Measurements from ENCODE around the gene CAMK4. TPM values are rescaled to one million over a fixed set of nuclear protein-coding genes. Genes with fewer than 3 reads are reported as not detected.

CAMK4 gene
- under 1 TPM; 0.39 to 0.53 TPM for polyA plus RNA-seq

DNA sequence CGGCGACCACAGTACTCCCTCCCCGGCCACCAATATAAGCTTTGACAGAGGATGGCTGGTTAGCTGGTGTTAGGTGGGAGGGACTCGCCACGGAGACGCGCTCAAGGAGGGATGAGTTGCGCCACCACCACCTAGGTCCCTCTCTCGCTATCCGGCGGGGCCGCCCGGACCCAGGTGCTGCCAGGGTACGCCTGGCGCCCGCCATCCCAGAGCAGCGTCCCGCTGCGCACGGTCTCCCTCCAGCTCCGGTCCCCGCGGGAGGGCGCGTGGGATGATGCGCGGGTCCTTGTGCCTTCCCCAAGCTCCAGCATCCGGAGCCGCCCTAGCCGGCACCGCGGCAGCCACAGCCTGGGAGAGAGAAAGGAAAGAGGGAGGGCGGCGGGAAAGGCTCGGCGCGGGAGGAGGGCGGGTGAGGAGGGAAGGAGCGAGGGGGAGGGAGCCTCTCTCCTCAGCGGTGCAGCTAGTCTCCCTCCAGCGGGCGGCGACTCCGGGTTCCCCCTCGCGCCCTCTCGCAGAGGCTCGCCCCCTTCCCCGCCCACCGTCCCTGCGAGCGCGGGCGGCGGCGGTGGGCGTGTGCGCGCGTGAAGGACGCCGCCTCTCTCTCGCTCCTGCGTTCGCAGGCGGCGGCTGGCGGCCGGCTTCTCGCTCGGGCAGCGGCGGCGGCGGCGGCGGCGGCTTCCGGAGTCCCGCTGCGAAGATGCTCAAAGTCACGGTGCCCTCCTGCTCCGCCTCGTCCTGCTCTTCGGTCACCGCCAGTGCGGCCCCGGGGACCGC lies at the start of gene CAMK4:
Gene CAMK4 (plus strand): TSS at position 598 of the 774 bp plus-strand sequence. CDS start 100 bp downstream, at position 698.
- Histone ChIP-seq H3K36me3 (ENCODE audit: control insufficient read depth in 2 of 2, insufficient read depth in 2 of 2, low read length in 1 of 2) (no peaks in the 10 kb centered on the region), H3K27ac (ENCODE audit: low read depth in 2 of 2, low read length in 1 of 2) (no peak within 1 kb of the TSS), H3K4me3 (ENCODE audit: low read depth in 1 of 2, low read length in 2 of 2) (peak within 1 kb of the TSS; percentile 49 to 52), H3K27me3 (ENCODE audit: control insufficient read depth in 1 of 2, insufficient read depth in 2 of 2, low read length in 2 of 2) (no peaks in the 10 kb centered on the region), H3K9me3 (ENCODE audit: control insufficient read depth in 2 of 2, insufficient read depth in 1 of 2, low read depth in 1 of 2, low read length in 1 of 2) (no peaks in the 10 kb centered on the region), H3K4me1 (ENCODE audit: control insufficient read depth in 2 of 2, insufficient read depth in 2 of 2, low read length in 1 of 2) (peaks cover 0 to 12% of the 10 kb centered on the region in 2 donors)
- 1% methylated on average over 48 to 89 of the region's 89 CpGs for WGBS, 2 donors

GRCh38 chr5:111183064-111183463 lies 41.1 kb upstream of the CAMK4 start:
- WGBS, 2 donors: 86 to 95% methylated on average over 3 of the region's 3 CpGs
- Histone ChIP-seq H3K4me1 (ENCODE audit: control insufficient read depth in 2 of 2, insufficient read depth in 2 of 2, low read length in 1 of 2) (no peaks in the 10 kb centered on the region), H3K27ac (ENCODE audit: low read depth in 2 of 2, low read length in 1 of 2) (no peak overlapping the region)

GRCh38 chr5:111187079-111187478 lies 37.1 kb upstream of the CAMK4 start:
- WGBS, 2 donors: 74 to 76% methylated on average over 1 of the region's 1 CpG
- H3K27me3 ChIP-seq (ENCODE audit: control insufficient read depth in 1 of 2, insufficient read depth in 2 of 2, low read length in 2 of 2): no peaks in the 10 kb centered on the region
- H3K27ac ChIP-seq (ENCODE audit: low read depth in 2 of 2, low read length in 1 of 2): no peak overlapping the region
- H3K4me3 ChIP-seq (ENCODE audit: low read depth in 1 of 2, low read length in 2 of 2): no peak overlapping the region
- no peaks in the 10 kb centered on the region for H3K4me1 ChIP-seq (ENCODE audit: control insufficient read depth in 2 of 2, insufficient read depth in 2 of 2, low read length in 1 of 2)
- no peaks in the 10 kb centered on the region for H3K36me3 ChIP-seq (ENCODE audit: control insufficient read depth in 2 of 2, insufficient read depth in 2 of 2, low read length in 1 of 2)
- no peaks in the 10 kb centered on the region for H3K9me3 ChIP-seq (ENCODE audit: control insufficient read depth in 2 of 2, insufficient read depth in 1 of 2, low read depth in 1 of 2, low read length in 1 of 2)

More at GRCh38 chr5:111183064-111183463, 41.1 kb upstream of the CAMK4 start:
- Histone ChIP-seq H3K4me3 (ENCODE audit: low read depth in 1 of 2, low read length in 2 of 2) (no peak overlapping the region), H3K36me3 (ENCODE audit: control insufficient read depth in 2 of 2, insufficient read depth in 2 of 2, low read length in 1 of 2) (no peaks in the 10 kb centered on the region), H3K9me3 (ENCODE audit: control insufficient read depth in 2 of 2, insufficient read depth in 1 of 2, low read depth in 1 of 2, low read length in 1 of 2) (no peaks in the 10 kb centered on the region), H3K27me3 (ENCODE audit: control insufficient read depth in 1 of 2, insufficient read depth in 2 of 2, low read length in 2 of 2) (no peaks in the 10 kb centered on the region)

DNA sequence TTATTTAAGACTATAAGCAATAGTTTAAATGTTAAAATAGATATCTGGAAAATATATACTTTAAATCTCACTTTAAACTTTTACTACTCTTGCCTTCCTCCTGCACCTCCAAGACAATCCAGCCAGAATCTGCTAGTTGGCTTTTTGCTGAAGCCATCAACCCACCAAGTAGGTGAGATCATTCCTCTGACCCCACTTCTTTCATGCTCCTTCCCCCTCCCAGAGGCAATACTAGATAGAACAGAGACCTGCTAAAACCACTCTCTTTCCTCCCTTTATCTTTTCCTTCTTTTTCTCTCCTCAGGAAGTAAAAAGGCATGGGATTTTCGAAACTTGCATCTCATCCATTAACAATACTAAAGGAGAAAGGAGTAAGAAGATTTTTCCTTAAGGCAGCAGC lies 30.1 kb upstream of the CAMK4 start:
- H3K4me1 ChIP-seq (ENCODE audit: control insufficient read depth in 2 of 2, insufficient read depth in 2 of 2, low read length in 1 of 2): no peaks in the 10 kb centered on the region
- no peaks in the 10 kb centered on the region for H3K9me3 ChIP-seq (ENCODE audit: control insufficient read depth in 2 of 2, insufficient read depth in 1 of 2, low read depth in 1 of 2, low read length in 1 of 2)
- WGBS, 2 donors: 67 to 76% methylated on average over 1 of the region's 1 CpG
- H3K27ac ChIP-seq (ENCODE audit: low read depth in 2 of 2, low read length in 1 of 2): no peak overlapping the region
- H3K4me3 ChIP-seq (ENCODE audit: low read depth in 1 of 2, low read length in 2 of 2): no peak overlapping the region
- no peaks in the 10 kb centered on the region for H3K36me3 ChIP-seq (ENCODE audit: control insufficient read depth in 2 of 2, insufficient read depth in 2 of 2, low read length in 1 of 2)
- no peaks in the 10 kb centered on the region for H3K27me3 ChIP-seq (ENCODE audit: control insufficient read depth in 1 of 2, insufficient read depth in 2 of 2, low read length in 2 of 2)

DNA sequence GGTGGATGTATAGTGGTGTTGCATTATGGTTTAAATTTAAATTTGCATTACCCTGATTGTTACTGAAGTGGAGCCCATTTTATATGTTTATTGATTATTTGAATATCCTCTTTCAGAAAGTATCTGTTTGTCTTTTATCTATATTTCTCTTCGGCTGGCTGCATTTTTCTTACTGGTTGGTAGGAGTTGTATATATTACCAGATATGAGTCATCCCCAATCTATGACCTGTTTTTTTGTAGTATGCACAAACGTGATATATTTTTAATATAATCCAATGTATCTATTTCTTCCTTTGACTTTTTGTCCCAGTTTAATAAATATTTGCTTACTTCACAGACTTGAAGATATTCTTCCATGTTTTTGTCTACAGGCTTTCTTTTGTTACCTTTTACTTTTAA lies 29.3 kb upstream of the CAMK4 start:
- no peaks in the 10 kb centered on the region for H3K36me3 ChIP-seq (ENCODE audit: control insufficient read depth in 2 of 2, insufficient read depth in 2 of 2, low read length in 1 of 2)
- H3K9me3 ChIP-seq (ENCODE audit: control insufficient read depth in 2 of 2, insufficient read depth in 1 of 2, low read depth in 1 of 2, low read length in 1 of 2): no peaks in the 10 kb centered on the region
- 59% methylated on average over 2 of the region's 2 CpGs for WGBS, 2 donors
- H3K27ac ChIP-seq (ENCODE audit: low read depth in 2 of 2, low read length in 1 of 2): no peak overlapping the region
- H3K4me1 ChIP-seq (ENCODE audit: control insufficient read depth in 2 of 2, insufficient read depth in 2 of 2, low read length in 1 of 2): no peaks in the 10 kb centered on the region
- H3K27me3 ChIP-seq (ENCODE audit: control insufficient read depth in 1 of 2, insufficient read depth in 2 of 2, low read length in 2 of 2): no peaks in the 10 kb centered on the region
- H3K4me3 ChIP-seq (ENCODE audit: low read depth in 1 of 2, low read length in 2 of 2): no peak overlapping the region

GRCh38 chr5:111197523-111197922 lies 26.7 kb upstream of the CAMK4 start:
- no peak overlapping the region for H3K4me3 ChIP-seq (ENCODE audit: low read depth in 1 of 2, low read length in 2 of 2)
- H3K4me1 ChIP-seq (ENCODE audit: control insufficient read depth in 2 of 2, insufficient read depth in 2 of 2, low read length in 1 of 2): no peaks in the 10 kb centered on the region
- no peaks in the 10 kb centered on the region for H3K9me3 ChIP-seq (ENCODE audit: control insufficient read depth in 2 of 2, insufficient read depth in 1 of 2, low read depth in 1 of 2, low read length in 1 of 2)
- H3K27ac ChIP-seq (ENCODE audit: low read depth in 2 of 2, low read length in 1 of 2): no peak overlapping the region
- 0 to 8% methylated on average over 1 of the region's 1 CpG for WGBS, 2 donors
- H3K36me3 ChIP-seq (ENCODE audit: control insufficient read depth in 2 of 2, insufficient read depth in 2 of 2, low read length in 1 of 2): no peaks in the 10 kb centered on the region
- no peaks in the 10 kb centered on the region for H3K27me3 ChIP-seq (ENCODE audit: control insufficient read depth in 1 of 2, insufficient read depth in 2 of 2, low read length in 2 of 2)

DNA sequence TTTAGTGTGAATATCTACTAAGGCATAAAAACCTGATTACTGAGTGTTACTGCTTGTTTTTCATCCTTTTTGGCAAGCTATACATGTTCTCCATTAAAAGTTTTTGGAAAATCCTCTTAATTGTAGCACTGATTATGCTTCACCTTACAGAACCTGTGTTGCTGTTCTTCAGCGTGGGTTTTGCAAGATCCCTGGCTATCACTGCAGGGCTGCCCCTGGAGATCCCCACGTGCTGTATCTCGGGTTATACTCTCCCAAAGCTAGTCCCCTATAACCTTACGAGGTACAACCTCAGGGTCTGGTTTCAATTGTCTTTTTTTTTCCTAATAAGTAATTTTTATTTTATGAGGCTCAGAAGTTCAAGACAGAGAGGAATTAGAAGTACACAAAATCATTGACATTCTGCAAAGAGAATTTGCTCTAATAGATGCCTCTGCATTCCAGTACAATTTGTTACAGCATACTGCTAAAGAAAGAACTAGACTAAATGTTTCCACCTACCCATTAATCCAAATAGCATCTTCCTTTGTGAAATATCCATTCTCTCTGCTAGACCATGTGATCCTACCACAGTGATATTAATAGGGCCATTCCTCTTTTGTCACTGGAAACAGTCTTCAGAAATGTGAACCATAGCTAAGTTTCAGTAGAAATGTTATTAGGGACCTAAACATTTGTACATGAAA lies 25.8 kb upstream of the CAMK4 start:
- no peaks in the 10 kb centered on the region for H3K27me3 ChIP-seq (ENCODE audit: control insufficient read depth in 1 of 2, insufficient read depth in 2 of 2, low read length in 2 of 2)
- no peaks in the 10 kb centered on the region for H3K36me3 ChIP-seq (ENCODE audit: control insufficient read depth in 2 of 2, insufficient read depth in 2 of 2, low read length in 1 of 2)
- H3K9me3 ChIP-seq (ENCODE audit: control insufficient read depth in 2 of 2, insufficient read depth in 1 of 2, low read depth in 1 of 2, low read length in 1 of 2): no peaks in the 10 kb centered on the region
- no peaks in the 10 kb centered on the region for H3K4me1 ChIP-seq (ENCODE audit: control insufficient read depth in 2 of 2, insufficient read depth in 2 of 2, low read length in 1 of 2)
- 85% methylated on average over 4 of the region's 4 CpGs for WGBS, 2 donors
- H3K27ac ChIP-seq (ENCODE audit: low read depth in 2 of 2, low read length in 1 of 2): no peak overlapping the region
- no peak overlapping the region for H3K4me3 ChIP-seq (ENCODE audit: low read depth in 1 of 2, low read length in 2 of 2)

DNA sequence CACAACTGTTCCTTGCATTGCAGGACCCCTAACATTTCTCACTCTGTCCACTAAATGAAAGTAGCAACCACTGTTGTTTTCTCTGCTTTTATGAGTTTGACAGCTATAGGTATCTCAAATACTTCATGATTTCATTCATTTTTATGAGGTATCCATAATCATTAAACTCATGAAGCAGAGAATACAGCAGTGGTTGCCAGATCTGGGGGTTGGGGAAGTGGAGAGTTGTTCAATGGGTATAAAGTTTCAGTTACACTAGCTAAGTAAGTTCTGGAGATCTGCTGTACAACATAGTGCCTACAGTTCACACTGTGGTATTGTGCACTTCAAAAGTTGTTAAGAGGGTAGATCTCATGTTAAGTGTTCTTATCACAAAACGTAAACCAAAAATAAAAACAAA lies 23.4 kb upstream of the CAMK4 start:
- H3K4me1 ChIP-seq (ENCODE audit: control insufficient read depth in 2 of 2, insufficient read depth in 2 of 2, low read length in 1 of 2): no peaks in the 10 kb centered on the region
- H3K27me3 ChIP-seq (ENCODE audit: control insufficient read depth in 1 of 2, insufficient read depth in 2 of 2, low read length in 2 of 2): no peaks in the 10 kb centered on the region
- H3K36me3 ChIP-seq (ENCODE audit: control insufficient read depth in 2 of 2, insufficient read depth in 2 of 2, low read length in 1 of 2): no peaks in the 10 kb centered on the region
- no peak overlapping the region for H3K4me3 ChIP-seq (ENCODE audit: low read depth in 1 of 2, low read length in 2 of 2)
- H3K9me3 ChIP-seq (ENCODE audit: control insufficient read depth in 2 of 2, insufficient read depth in 1 of 2, low read depth in 1 of 2, low read length in 1 of 2): no peaks in the 10 kb centered on the region
- 86 to 87% methylated on average over 1 of the region's 1 CpG for WGBS, 2 donors
- no peak overlapping the region for H3K27ac ChIP-seq (ENCODE audit: low read depth in 2 of 2, low read length in 1 of 2)

DNA sequence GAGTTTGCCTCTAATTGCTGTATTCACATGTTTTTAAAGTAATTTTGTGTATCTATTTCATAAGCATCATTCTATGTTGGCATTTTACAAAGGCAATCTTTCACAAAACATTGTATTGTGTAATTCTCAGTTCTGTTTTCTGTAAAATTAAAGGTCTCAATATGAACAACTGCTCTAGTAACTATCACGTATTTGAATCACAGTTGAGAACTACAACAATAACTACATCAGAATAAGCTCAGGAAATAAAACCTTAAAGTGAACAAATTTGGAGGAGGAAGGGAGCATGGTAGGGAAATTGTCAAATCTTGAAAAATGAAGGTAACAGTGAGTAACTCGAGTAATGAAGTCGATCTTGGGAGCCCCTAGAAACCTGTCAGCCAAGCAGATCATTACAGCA lies 22.5 kb upstream of the CAMK4 start:
- H3K36me3 ChIP-seq (ENCODE audit: control insufficient read depth in 2 of 2, insufficient read depth in 2 of 2, low read length in 1 of 2): no peaks in the 10 kb centered on the region
- no peaks in the 10 kb centered on the region for H3K27me3 ChIP-seq (ENCODE audit: control insufficient read depth in 1 of 2, insufficient read depth in 2 of 2, low read length in 2 of 2)
- H3K27ac ChIP-seq (ENCODE audit: low read depth in 2 of 2, low read length in 1 of 2): no peak overlapping the region
- WGBS, 2 donors: 59 to 65% methylated on average over 3 of the region's 3 CpGs
- no peak overlapping the region for H3K4me3 ChIP-seq (ENCODE audit: low read depth in 1 of 2, low read length in 2 of 2)
- H3K9me3 ChIP-seq (ENCODE audit: control insufficient read depth in 2 of 2, insufficient read depth in 1 of 2, low read depth in 1 of 2, low read length in 1 of 2): no peaks in the 10 kb centered on the region
- no peaks in the 10 kb centered on the region for H3K4me1 ChIP-seq (ENCODE audit: control insufficient read depth in 2 of 2, insufficient read depth in 2 of 2, low read length in 1 of 2)

DNA sequence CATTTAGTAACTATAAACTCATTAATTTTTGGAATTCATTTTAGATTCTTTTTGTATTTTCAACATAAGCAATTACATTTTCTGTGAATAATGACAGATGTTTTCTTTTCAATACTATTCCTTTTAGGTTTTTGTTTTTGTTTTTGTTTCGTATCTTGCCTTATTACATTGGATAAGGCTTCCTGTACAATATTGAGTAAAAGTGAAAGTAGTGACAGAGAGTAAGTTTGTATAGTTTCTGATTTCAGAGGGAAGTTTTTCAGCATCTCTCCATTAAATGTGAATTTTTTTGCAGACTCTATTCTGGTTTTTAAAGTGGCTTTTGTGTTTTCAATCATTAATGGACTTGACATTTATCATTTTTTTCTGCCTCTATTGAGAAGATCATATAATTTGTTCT lies 12.8 kb upstream of the CAMK4 start:
- 29 to 42% methylated on average over 1 of the region's 1 CpG for WGBS, 2 donors
- no peaks in the 10 kb centered on the region for H3K9me3 ChIP-seq (ENCODE audit: control insufficient read depth in 2 of 2, insufficient read depth in 1 of 2, low read depth in 1 of 2, low read length in 1 of 2)
- H3K4me3 ChIP-seq (ENCODE audit: low read depth in 1 of 2, low read length in 2 of 2): no peak overlapping the region
- H3K4me1 ChIP-seq (ENCODE audit: control insufficient read depth in 2 of 2, insufficient read depth in 2 of 2, low read length in 1 of 2): no peaks in the 10 kb centered on the region
- H3K27ac ChIP-seq (ENCODE audit: low read depth in 2 of 2, low read length in 1 of 2): no peak overlapping the region
- H3K36me3 ChIP-seq (ENCODE audit: control insufficient read depth in 2 of 2, insufficient read depth in 2 of 2, low read length in 1 of 2): no peaks in the 10 kb centered on the region
- no peaks in the 10 kb centered on the region for H3K27me3 ChIP-seq (ENCODE audit: control insufficient read depth in 1 of 2, insufficient read depth in 2 of 2, low read length in 2 of 2)
